ENCODE results near the gene SERHL2.
"Not testable (repeated sequence)": the region's sequence is repeated elsewhere in the genome, so short reads cannot be mapped to it uniquely, and the experiment has no call there.

The SERHL2 gene

GRCh38 chr22:42603427-42603826 lies 49.7 kb downstream of the SERHL2 start:
- DNase-seq (ENCODE audit: low spot score): no peak
- TF ChIP-seq, protein P1, sequence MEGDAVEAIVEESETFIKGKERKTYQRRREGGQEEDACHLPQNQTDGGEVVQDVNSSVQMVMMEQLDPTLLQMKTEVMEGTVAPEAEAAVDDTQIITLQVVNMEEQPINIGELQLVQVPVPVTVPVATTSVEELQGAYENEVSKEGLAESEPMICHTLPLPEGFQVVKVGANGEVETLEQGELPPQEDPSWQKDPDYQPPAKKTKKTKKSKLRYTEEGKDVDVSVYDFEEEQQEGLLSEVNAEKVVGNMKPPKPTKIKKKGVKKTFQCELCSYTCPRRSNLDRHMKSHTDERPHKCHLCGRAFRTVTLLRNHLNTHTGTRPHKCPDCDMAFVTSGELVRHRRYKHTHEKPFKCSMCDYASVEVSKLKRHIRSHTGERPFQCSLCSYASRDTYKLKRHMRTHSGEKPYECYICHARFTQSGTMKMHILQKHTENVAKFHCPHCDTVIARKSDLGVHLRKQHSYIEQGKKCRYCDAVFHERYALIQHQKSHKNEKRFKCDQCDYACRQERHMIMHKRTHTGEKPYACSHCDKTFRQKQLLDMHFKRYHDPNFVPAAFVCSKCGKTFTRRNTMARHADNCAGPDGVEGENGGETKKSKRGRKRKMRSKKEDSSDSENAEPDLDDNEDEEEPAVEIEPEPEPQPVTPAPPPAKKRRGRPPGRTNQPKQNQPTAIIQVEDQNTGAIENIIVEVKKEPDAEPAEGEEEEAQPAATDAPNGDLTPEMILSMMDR (IDR thresholded peaks at IDR 0.05; ENCODE audit: borderline replicate concordance, control extremely low read depth, extremely low read depth, insufficient read depth, missing control alignments): no peak
- in situ Hi-C loops (cut with MboI; ENCODE audit: low sequenced_read_pairs, unreplicated experiment): no loop called here

DNA sequence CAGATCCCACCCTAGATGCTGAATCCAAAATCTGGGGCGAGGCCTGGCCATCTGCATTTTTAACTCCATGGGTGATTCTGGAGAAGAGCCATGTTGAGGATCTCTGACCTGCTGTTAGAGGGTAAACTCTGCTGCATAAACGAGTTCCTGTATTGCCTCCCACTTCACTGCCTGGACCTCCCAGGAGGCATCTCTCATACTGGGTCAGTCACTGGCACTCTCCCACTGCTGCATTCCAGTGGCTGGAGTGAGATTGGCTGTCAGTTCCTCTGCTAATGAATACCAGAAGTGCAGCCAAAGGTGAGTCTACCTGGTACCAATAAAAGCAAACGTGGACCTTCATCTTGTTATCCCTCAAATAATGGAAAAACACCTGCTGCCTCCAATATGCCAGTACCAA lies 50.6 kb downstream of the SERHL2 start:
- in situ Hi-C loops (cut with MboI; ENCODE audit: low sequenced_read_pairs, unreplicated experiment): no loop called here
- DNase-seq (ENCODE audit: low spot score): no peak

DNA sequence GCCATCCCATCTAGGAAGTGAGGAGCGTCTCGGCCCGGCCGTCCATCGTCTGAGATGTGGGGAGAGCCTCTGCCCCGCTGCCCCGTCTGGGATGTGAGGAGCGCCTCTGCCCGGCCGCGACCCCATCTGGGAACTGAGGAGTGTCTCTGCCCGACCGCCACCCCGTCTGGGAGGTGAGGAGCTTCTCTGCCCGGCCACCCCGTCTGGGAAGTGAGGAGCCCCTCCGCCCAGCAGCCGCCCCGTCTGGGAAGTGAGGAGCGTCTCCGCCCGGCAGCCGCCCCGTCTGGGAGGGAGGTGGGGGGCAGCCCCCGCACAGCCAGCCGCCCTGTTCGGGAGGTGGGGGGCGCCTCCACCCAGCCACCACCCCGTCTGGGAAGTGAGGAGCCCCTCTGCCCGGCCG lies 53.9 kb downstream of the SERHL2 start:
- not testable (repeated sequence) for DNase-seq (ENCODE audit: low spot score)

More for the DNA sequence above, 50.6 kb downstream of the SERHL2 start:
- TF ChIP-seq, protein P1 (IDR thresholded peaks at IDR 0.05; ENCODE audit: borderline replicate concordance, control extremely low read depth, extremely low read depth, insufficient read depth, missing control alignments): no peak

DNA sequence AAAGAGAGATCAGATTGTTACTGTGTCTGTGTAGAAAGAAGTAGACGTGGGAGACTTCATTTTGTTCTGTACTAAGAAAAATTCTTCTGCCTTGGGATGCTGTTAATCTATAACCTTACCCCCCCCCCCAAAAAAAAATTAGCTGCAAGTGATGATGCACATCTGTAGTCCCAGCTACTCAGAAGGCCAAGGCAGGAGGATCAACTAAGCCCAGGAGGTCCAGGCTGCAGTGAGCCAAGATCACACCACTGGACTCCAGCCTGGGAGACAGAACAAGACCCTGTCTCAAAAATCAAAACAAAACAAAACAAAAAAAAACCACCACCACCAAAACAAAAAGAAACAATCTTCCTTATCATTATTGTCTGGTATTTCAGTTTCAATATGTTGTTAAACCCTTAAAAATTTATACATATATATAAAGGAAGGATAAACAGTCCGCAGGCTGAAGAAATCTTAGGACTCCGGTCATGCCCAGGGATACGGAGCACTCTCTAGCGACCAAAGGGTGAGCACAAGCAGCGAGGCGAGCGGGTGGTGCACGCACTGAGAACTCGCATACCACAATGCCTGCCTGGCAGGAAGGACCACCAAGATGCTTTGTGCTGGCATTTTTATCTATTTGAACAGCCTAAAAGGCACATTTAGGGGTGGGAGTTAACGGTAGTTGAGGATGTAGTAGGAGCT lies 54.5 kb downstream of the SERHL2 start:
- in situ Hi-C loops (cut with MboI; ENCODE audit: low sequenced_read_pairs, unreplicated experiment): no loop called here
- DNase-seq (ENCODE audit: low spot score): no peak
- TF ChIP-seq, protein P1 (IDR thresholded peaks at IDR 0.05; ENCODE audit: borderline replicate concordance, control extremely low read depth, extremely low read depth, insufficient read depth, missing control alignments): no peak

More for the DNA sequence above, 53.9 kb downstream of the SERHL2 start:
- in situ Hi-C loops (cut with MboI; ENCODE audit: low sequenced_read_pairs, unreplicated experiment): not testable (repeated sequence)

- no peak for DNase-seq (ENCODE audit: low spot score)
- TF ChIP-seq, protein P1 (IDR thresholded peaks at IDR 0.05; ENCODE audit: borderline replicate concordance, control extremely low read depth, extremely low read depth, insufficient read depth, missing control alignments): no peak
- in situ Hi-C loops (cut with MboI; ENCODE audit: low sequenced_read_pairs, unreplicated experiment): no loop called here
Observed at GRCh38 chr22:42608823-42609361, 55.1 kb downstream of the SERHL2 start.

DNA sequence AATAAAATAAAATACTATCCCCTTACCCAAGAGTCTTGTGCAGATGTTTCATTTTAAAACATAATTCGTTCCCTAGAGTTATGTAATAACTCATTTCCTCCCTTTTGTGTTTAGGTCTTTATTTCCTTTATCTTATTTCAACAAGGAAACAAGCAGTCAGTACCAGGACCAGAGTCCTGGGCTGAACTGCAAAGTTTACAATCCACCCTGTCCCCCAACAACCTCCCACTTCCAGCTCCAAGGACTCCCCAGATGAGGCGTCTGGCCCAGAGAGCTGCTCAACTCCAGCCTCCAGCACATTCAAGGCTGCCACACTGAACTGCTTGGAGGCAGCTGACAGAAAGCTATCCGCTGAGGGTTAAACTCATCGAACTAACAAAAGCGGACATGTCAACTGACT lies 56.4 kb downstream of the SERHL2 start:
- TF ChIP-seq, protein P1 (IDR thresholded peaks at IDR 0.05; ENCODE audit: borderline replicate concordance, control extremely low read depth, extremely low read depth, insufficient read depth, missing control alignments): no peak
- in situ Hi-C loops (cut with MboI; ENCODE audit: low sequenced_read_pairs, unreplicated experiment): no loop called here
- no peak for DNase-seq (ENCODE audit: low spot score)

DNA sequence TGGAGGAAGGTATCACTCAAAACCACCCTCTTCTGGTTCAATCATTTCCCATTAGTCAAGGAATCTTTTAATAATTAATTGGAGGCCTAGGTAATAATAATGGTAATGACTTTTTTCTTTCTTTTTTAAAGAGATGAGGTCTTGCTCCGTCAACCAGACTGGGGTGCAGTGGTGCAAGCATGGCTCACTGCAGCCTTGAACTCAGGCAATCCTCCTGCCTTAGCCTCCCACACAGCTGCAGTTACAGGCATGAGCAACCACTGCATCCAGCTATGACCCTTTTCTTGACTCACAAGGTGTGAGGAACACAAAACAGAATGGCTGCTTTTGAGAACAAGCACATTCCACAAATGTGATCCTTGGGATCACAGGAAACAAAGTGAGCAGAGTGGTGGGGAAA lies 57.3 kb downstream of the SERHL2 start:
- in situ Hi-C loops (cut with MboI; ENCODE audit: low sequenced_read_pairs, unreplicated experiment): no loop called here
- no peak for DNase-seq (ENCODE audit: low spot score)
- TF ChIP-seq, protein P1 (IDR thresholded peaks at IDR 0.05; ENCODE audit: borderline replicate concordance, control extremely low read depth, extremely low read depth, insufficient read depth, missing control alignments): no peak
